ENCODE measurements around the gene PIK3R5. TPM values are rescaled to one million over a fixed set of nuclear protein-coding genes. Genes with fewer than 3 reads are reported as not detected.

PIK3R5 gene
- total and polyA plus RNA-seq, 2 donors from 2014 or later: 0.45 to 19.1 TPM

DNA sequence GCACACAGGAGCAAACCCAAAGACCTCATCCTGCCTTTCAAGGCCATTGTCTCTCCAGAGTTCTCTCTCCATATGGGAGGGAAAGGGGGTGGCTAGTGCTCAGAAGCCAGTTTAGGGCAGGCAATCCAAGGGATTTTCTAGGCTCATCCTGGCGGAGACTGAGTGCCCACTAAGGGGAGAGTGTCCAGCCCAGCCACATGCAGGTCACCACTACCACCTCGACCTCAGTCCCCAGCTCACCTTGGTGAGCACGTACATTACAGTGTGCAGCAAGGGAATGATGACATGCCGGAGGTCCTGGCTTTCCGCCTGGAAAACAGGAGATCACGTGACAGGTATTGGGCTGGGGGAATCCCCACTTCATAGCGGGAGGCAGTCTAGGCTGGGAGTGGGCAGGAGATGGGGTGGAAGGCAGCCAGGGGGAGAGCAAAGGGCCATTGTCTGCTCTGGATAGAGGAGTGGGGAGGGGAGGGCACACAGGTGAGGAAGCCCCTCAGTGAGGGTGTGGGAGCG is 127.9 kb downstream of the PIK3R5 start:
- Histone ChIP-seq H3K4me1 (ENCODE audit: control insufficient read depth in 2 of 3, insufficient read depth in 2 of 3, low read depth in 1 of 3, low read length in 3 of 3) (no peaks in the 10 kb centered on the region), H3K27me3 (ENCODE audit: control insufficient read depth, insufficient read depth, low read length) (no peaks in the 10 kb centered on the region), H3K9ac (ENCODE audit: low read length in 3 of 3) (no peak overlapping the region), H3K9me3 (ENCODE audit: control insufficient read depth in 2 of 3, insufficient read depth in 1 of 3, low read length in 3 of 3) (no peaks in the 10 kb centered on the region), H3K27ac (ENCODE audit: low read depth in 2 of 2, low read length in 2 of 2) (no peak overlapping the region), H3K4me3 (ENCODE audit: low read length in 3 of 3) (no peak overlapping the region), H3K36me3 (ENCODE audit: control insufficient read depth in 2 of 3, insufficient read depth in 3 of 3, low read length in 3 of 3) (no peaks in the 10 kb centered on the region)
- DNase-seq: peak in 2 of 5 donors; percentile 31 to 49
- no peak for FAIRE-seq
- intact Hi-C loops (cut with DNase I): no loop called here
- TF ChIP-seq, protein P1, sequence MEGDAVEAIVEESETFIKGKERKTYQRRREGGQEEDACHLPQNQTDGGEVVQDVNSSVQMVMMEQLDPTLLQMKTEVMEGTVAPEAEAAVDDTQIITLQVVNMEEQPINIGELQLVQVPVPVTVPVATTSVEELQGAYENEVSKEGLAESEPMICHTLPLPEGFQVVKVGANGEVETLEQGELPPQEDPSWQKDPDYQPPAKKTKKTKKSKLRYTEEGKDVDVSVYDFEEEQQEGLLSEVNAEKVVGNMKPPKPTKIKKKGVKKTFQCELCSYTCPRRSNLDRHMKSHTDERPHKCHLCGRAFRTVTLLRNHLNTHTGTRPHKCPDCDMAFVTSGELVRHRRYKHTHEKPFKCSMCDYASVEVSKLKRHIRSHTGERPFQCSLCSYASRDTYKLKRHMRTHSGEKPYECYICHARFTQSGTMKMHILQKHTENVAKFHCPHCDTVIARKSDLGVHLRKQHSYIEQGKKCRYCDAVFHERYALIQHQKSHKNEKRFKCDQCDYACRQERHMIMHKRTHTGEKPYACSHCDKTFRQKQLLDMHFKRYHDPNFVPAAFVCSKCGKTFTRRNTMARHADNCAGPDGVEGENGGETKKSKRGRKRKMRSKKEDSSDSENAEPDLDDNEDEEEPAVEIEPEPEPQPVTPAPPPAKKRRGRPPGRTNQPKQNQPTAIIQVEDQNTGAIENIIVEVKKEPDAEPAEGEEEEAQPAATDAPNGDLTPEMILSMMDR (IDR thresholded peaks at IDR 0.05; ENCODE audit: borderline replicate concordance, extremely low read depth, insufficient read depth): no peak

- no peaks in the 10 kb centered on the region for H3K36me3 ChIP-seq (ENCODE audit: control insufficient read depth in 2 of 3, insufficient read depth in 3 of 3, low read length in 3 of 3)
- TF ChIP-seq, protein P1 (IDR thresholded peaks at IDR 0.05; ENCODE audit: borderline replicate concordance, extremely low read depth, insufficient read depth): no peak
- H3K4me3 ChIP-seq (ENCODE audit: low read length in 3 of 3): no peak overlapping the region
- no peaks in the 10 kb centered on the region for H3K9me3 ChIP-seq (ENCODE audit: control insufficient read depth in 2 of 3, insufficient read depth in 1 of 3, low read length in 3 of 3)
- H3K4me1 ChIP-seq (ENCODE audit: control insufficient read depth in 2 of 3, insufficient read depth in 2 of 3, low read depth in 1 of 3, low read length in 3 of 3): no peaks in the 10 kb centered on the region
- intact Hi-C loops (cut with DNase I): no loop called here
- DNase-seq (peak in 1 of 5 donors; percentile 13), FAIRE-seq (no peak)
- H3K27ac ChIP-seq (ENCODE audit: low read depth in 2 of 2, low read length in 2 of 2): no peak overlapping the region
- no peak overlapping the region for H3K9ac ChIP-seq (ENCODE audit: low read length in 3 of 3)
- H3K27me3 ChIP-seq (ENCODE audit: control insufficient read depth, insufficient read depth, low read length): no peaks in the 10 kb centered on the region
These were observed 128.5 kb downstream of the PIK3R5 start for GRCh38 chr17:8836821-8837562.

DNA sequence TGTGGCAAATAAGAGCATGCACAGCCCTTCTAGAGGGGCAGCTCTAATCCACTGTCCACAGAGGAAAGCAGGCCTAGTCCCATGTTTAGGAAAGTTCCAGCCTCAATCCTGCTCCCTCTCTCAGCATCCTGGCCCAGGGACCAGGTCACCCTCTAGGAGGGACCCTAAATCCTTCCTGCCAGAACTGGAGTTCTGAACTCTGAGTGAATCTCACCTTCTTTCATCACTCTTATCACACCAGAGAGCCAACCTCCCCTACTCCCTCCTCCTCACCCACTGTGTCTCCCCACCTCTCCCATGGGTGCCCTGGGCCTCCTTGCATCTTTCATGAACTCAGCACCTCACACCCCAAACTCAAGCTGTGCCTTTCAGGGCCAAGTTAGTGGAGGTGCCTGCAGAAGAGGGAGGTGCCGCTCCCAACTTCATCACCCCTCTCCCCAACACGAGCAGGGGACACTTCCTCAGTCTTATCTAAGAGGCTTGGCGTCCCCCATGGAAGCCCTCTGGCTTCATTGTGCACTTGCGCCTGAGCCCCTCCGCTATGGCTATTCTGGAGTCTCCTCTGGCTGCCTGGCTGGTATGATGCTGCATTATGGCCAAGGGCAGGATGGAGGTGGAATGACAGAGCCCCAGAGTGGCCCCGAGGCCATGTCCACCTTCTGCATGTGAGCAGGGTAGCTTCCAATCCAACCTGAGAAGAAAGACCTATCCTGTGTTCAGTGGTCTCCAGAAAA is 129.7 kb downstream of the PIK3R5 start:
- FAIRE-seq: no peak
- no peaks in the 10 kb centered on the region for H3K4me1 ChIP-seq (ENCODE audit: control insufficient read depth in 2 of 3, insufficient read depth in 2 of 3, low read depth in 1 of 3, low read length in 3 of 3)
- no peaks in the 10 kb centered on the region for H3K9me3 ChIP-seq (ENCODE audit: control insufficient read depth in 2 of 3, insufficient read depth in 1 of 3, low read length in 3 of 3)
- H3K27me3 ChIP-seq (ENCODE audit: control insufficient read depth, insufficient read depth, low read length): no peaks in the 10 kb centered on the region
- H3K36me3 ChIP-seq (ENCODE audit: control insufficient read depth in 2 of 3, insufficient read depth in 3 of 3, low read length in 3 of 3): no peaks in the 10 kb centered on the region
- no peak for DNase-seq
- no peak overlapping the region for H3K27ac ChIP-seq (ENCODE audit: low read depth in 2 of 2, low read length in 2 of 2)
- H3K4me3 ChIP-seq (ENCODE audit: low read length in 3 of 3): no peak overlapping the region
- no peak overlapping the region for H3K9ac ChIP-seq (ENCODE audit: low read length in 3 of 3)
- TF ChIP-seq, protein P1 (IDR thresholded peaks at IDR 0.05; ENCODE audit: borderline replicate concordance, extremely low read depth, insufficient read depth): no peak
- intact Hi-C loops (cut with DNase I): no loop called here
